Inflammatory macrophage treated with lipopolysaccharide for 1 hour (primary cell): ENCODE measurements around the gene UBE2E2.

Source experiments
- DNase-seq, 2 donors: peaks; one replicate each; pipeline ENCODE4 v3.0.0-alpha.2; 2020 to 2022

UBE2E2 gene

GRCh38 chr3:23198801-23199200 lies 4.3 kb upstream of the UBE2E2 start:
- no peak for DNase-seq

GRCh38 chr3:23199649-23200048 lies 3.5 kb upstream of the UBE2E2 start:
- DNase-seq = peak; percentile 38 to 50

- no peak for DNase-seq
Measured at GRCh38 chr3:23201154-23201838, 1.8 kb upstream of the UBE2E2 start.

GRCh38 chr3:23202203-23202920 lies 765 bp upstream of the UBE2E2 start:
- peak; percentile 34 to 58 for DNase-seq

- DNase-seq = peak; percentile 60 to 63
Measured at GRCh38 chr3:23203708-23204330, 692 bp downstream of the UBE2E2 start.

GRCh38 chr3:23206366-23206765 lies 3.2 kb downstream of the UBE2E2 start:
- no peak for DNase-seq

GRCh38 chr3:23209103-23209502 lies 6.0 kb downstream of the UBE2E2 start:
- DNase-seq = no peak

GRCh38 chr3:23209747-23210487 lies 6.8 kb downstream of the UBE2E2 start:
- DNase-seq = no peak

GRCh38 chr3:23213813-23214212 lies 10.7 kb downstream of the UBE2E2 start:
- DNase-seq = no peak

- no peak for DNase-seq
Measured at GRCh38 chr3:23217872-23218554, 14.9 kb downstream of the UBE2E2 start.

GRCh38 chr3:23219117-23219516 lies 16.0 kb downstream of the UBE2E2 start:
- DNase-seq = no peak

- DNase-seq = no peak
Measured at GRCh38 chr3:23219552-23219951, 16.4 kb downstream of the UBE2E2 start.

- peak; percentile 67 to 75 for DNase-seq
Measured at GRCh38 chr3:23221136-23221535, 18.0 kb downstream of the UBE2E2 start.

- DNase-seq = no peak
Measured at GRCh38 chr3:23232016-23232415, 28.9 kb downstream of the UBE2E2 start.

GRCh38 chr3:23232854-23233253 lies 29.7 kb downstream of the UBE2E2 start:
- DNase-seq = no peak

GRCh38 chr3:23235264-23235663 lies 32.1 kb downstream of the UBE2E2 start:
- DNase-seq = no peak

- no peak for DNase-seq
Measured at GRCh38 chr3:23236890-23237289, 33.8 kb downstream of the UBE2E2 start.

GRCh38 chr3:23238156-23238555 lies 35.0 kb downstream of the UBE2E2 start:
- DNase-seq = no peak

- DNase-seq = no peak
Measured at GRCh38 chr3:23238578-23238977, 35.5 kb downstream of the UBE2E2 start.

- peak; percentile 78 to 83 for DNase-seq
Measured at GRCh38 chr3:23239211-23240068, 36.3 kb downstream of the UBE2E2 start.

GRCh38 chr3:23240171-23240785 lies 37.2 kb downstream of the UBE2E2 start:
- peak; percentile 55 to 70 for DNase-seq
